Activated naive CD4-positive, alpha-beta T cell (primary cell): ENCODE measurements around the gene STK11IP.
"Not testable (repeated sequence)": the region's sequence is repeated elsewhere in the genome, so short reads cannot be mapped to it uniquely, and the experiment has no call there.

Experiments
- DNase-seq, 4 experiments: peaks; one replicate each; lab custom pipeline; 2025; lab: John Stamatoyannopoulos, UW

The STK11IP gene

DNA sequence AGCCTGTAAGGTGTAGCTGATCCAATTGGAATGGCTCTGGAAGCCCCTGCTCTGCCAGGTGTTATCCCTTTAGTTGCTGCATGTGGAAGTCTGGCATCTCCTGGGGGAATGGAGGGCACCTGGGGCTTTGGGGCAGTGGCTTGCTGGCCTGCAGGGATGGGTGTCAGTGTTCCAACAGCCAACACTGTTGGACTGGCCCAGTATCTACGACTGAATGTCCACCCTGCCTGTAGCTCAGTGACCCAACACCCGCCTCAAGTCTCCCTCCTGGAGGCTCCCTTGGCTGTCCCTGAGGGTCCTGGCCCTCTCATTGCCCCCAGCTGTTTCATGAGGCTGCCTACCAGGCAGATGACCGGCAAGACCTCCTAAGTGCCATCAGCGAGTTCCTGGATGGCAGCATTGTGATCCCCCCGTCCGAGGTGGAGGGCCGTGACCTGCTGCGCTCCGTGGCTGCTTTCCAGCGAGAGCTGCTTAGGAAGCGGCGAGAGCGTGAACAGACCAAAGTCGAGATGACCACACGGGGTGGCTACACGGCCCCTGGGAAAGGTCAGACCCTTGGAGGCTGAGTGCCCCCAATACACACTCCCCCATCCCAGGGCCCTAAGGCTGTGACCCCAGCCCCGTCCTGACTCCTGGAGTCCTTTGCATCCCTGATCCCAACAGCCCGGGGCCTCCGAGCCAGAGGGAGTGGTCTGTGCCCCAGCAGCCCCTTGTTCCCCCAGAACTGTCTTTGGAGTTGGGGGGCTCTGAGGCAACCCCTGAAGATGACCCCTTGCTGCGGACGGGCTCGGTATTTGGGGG lies 37.5 kb downstream of the STK11IP start:
- DNase-seq: no peak

DNA sequence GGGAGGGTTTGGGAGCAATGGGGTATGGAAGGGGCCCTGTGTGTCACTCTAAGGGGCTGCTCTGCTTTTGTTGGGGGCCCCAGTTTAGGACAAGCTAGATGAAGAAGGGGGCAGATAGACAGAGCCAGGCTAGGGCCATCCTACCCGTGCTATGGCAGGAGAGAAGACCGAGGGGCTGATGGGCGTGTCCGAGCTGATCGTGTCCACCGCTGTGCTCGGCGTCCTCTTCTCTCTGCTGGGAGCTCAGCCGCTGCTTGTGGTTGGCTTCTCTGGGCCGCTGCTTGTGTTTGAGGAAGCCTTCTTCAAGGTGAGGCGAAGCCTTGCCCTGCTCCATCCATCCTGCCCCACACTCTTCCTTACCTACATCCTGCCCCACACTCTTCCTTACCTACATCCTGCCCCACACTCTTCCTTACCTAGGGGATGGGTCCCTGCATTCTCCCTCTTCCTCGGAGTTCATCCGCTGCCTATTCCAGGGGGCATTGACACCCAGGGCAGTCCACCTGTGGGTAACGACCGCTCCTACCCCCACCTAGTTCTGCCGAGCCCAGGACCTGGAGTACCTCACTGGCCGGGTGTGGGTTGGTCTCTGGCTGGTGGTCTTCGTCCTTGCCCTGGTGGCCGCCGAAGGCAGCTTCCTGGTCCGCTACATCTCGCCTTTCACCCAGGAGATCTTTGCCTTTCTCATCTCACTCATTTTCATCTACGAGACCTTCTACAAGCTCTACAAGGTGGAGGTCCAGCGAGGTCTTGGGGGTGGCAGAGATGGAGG lies 38.7 kb downstream of the STK11IP start:
- DNase-seq: no peak

DNA sequence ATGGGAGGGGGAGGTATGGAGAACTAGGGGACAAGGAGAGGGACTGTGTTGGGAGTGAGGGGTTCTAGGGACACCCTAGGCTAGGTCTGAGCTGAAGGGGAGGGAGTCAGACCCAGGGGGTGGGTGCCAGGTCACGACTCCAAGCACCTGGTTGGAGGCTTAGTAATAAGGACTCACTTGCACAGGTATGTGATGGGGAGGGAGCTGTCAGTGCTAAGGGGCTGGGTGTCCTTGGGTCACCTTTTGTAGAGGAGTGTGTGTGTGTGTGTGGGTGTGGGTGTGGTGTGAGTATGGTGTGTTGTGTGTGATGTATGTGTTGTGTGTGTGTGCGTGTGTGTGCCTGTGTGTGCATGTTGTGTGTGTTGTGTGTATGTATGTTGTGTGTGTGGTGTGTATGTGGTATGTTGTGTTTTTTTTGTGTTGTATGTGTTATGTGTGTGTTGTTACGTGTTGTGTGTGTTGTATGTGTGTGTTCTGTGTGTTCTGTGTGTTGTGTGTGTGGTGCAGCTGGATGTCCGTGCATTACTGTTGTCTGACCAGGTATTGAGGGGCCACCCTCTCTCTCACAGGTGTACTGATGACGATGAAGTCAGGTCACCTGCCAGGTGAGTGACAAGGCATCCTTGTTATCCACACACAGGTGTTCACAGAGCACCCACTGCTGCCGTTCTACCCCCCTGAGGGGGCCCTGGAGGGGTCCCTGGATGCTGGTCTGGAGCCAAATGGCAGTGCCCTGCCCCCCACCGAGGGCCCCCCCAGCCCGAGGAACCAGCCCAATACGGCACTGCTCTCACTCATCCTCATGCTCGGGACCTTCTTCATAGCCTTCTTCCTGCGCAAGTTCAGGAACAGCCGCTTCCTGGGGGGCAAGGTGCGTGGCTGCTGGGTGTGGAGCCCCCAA lies 39.5 kb downstream of the STK11IP start:
- DNase-seq: no peak

DNA sequence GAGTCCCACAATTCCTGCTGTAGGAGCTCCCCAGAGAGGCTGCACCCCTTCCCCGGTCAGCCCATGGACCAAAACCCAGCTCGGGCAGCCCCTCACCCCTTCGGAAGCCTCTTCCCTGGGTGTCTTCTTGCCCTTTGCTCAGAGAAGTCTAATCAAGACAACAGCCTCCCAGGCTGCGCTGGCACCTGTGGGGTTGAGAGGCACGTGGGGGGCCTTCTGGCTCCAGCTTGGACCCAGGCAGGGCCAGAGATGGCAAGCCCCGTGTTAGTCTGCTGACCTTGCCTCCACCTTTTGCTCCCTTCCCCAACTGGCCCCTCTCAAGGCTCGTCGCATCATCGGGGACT lies 40.2 kb downstream of the STK11IP start:
- DNase-seq: no peak

DNA sequence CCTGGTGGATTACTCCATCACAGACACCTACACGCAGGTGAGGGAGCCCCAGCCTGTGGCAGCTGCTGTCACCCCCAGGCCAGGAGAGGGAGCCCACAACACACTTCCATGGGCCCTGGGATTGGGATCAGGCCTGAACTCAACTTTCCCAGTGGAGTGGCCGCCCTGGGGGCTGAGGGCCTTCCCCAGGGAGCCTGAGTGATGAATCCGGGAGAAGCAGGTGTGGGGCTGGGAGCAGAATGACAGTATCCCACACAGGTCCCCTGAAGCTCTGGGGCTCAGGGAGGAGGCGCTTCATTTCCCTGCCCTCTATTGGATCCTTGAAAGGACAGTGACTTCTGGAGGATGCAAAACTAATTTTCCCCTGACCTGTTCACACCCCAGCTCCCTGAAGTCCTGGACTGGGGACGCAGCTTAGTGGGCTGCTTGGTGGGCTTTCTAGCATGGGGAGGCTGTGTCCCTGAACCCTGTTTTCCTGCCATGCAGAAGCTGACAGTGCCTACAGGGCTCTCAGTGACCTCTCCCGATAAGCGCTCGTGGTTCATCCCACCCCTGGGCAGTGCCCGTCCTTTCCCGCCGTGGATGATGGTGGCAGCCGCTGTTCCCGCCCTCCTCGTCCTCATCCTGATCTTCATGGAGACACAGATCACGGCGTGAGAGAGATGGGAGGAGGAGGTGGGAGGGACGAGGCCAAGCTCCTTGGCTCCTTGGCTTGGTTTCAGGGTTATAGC lies 40.7 kb downstream of the STK11IP start:
- no peak for DNase-seq

DNA sequence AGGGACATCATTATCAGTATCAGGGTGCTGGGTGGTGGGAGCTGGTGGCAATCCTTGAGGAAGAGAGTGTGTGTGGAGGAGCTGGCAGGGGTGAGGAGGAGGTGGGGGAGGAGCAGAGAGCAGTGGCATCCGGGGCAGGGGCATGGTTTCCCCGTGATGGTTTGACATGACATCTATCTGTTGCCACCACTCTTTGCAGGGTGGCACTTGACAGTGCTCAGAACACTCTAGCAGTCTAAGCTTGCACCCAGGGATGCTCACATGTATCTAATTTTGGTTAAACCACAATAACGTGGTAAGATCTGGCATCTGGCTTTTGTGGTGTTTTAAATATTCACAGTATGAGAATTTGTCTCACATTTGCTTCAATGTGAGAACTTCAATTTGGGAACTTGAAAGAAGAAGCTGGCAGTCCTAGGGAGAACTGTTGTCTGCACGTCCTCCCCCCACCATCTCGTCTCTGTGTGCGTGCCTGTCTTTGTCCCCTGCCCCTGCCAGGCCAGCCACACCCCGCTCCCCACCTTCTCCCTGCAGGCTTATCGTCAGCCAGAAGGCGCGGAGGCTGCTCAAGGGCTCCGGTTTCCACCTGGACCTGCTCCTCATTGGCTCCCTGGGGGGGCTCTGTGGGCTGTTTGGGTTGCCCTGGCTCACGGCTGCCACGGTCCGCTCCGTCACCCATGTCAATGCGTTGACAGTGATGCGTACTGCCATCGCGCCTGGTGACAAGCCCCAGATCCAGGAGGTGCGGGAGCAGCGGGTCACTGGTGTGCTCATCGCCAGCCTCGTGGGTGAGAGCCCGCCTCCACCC lies 41.5 kb downstream of the STK11IP start:
- DNase-seq: no peak

DNA sequence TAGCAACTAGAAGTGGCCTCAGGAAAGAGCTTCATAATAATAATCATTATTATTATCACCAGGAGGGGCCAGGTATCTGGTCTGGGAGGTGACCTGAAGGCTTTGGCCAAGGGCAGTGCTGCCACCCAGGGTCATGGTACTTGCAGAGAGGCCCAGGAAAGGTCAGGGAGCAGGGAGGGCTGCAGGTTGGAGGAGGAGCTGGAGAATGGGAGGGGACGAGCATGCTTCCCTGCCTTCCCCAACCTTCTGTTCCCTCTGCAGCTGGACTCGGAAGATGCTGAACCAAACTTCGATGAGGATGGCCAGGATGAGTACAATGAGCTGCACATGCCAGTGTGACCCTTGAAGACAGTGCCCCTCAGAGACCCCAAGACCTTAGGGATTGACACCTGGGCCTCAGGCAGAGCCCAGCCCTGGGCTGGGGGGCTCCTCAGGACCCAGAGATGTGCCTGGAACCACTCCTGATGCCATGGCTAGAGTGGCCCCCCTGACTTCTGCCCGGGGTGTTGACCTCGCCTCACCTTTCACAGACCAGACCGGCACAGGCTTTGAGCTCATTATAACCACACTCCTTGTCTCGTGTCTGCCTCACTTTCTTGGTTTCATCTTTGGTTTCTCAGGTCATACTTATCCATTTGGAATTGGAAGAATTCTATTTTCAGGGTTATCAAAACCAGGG lies 43.9 kb downstream of the STK11IP start:
- DNase-seq: no peak

DNA sequence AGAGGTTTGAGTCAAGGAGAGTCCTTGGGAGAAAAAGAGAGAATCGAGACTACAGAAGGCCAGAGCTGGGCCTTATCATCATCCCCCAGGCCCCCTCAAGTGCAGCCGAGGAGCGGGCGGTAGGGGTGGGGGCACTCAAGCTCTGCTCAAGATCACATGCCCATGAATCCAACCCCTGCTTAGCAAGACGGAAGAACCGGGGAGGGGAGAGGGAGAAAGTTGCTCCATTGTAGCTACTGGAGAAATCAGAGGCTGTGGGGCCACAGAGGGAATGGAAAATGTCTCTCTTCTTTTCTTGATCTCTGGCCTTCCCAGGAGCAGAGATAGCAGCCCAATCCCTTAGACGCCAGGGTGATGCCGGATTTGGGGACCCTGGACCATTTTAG lies 44.4 kb downstream of the STK11IP start:
- DNase-seq: no peak

DNA sequence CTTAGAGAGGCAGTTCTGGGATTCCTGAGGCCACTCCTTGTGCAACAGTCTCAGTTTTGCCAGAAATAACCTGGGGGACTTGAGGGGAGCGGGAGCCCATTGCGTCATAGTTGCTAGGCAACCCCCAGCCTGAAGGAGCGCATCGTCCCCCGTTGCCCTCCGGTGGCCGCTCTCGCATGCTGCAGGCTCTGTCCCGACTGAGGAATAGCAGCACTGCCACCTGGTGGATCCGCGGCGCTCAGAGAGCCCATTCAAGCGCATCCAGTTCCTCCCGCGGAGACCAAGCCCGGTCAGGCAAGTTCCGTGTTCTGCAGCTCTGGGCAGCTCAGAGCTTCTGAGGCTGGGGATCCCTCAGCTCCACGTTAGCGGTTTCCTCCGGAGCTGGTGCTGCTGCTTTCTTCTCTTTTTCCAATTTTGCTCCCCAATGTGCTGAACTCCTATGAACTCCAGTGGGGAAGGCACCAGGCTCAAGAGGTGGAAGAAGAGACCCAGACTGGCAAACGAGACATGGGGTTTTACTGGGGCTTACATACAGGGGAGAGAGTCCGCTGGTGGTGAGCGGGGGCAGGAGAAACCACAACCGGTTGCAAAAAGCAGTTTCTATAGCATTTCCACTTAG lies 44.9 kb downstream of the STK11IP start:
- peak; percentile 46 to 81 (median 72) for DNase-seq

DNA sequence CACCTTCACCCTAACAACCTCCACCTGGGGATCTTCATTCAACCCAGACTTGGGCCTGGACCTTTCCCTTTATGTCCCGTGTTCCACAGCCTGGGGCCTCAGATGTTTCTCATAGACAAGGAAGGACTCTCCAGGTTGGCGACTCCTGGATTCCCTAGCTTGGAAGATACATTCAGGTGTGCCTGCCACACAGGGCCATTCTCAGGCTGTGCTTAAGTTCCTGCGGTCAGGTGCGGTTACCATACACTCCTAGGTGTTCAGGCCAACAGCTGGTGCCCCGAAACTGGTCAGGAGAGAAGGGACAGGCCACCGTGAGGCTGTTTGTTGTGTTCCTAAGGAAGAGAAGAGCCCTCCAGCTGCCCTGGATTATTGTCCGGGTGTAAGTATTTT lies 45.4 kb downstream of the STK11IP start:
- no peak for DNase-seq

DNA sequence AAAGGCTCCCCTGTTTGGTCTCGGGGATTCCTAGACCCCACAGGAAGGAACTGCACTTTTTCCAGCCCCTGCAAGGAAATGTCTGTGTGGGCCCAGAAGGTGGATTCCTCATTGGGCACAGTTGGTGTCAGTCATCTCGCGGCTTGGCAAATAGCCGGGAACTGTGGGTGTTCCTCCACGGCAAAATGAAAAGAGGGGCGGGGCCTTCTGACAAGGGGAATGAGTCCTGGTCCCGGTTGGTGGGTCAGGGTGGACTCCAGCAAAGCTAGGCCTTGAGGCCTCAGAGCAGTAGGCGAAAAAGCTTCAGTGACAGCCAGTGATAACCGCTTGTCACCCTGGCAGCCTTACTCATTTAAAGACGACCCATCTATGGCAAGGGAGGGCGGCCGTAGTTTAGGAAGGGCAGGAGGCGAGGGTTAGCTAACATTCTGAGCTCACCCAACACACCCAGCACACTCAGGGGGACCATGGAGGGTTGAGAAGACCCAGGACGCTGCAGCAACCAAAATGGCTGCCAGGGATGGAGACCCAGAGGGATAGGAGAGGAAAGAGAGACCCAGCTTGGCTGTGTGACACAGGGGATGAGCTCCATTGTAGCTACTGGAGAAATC lies 46.2 kb downstream of the STK11IP start:
- no peak for DNase-seq

DNA sequence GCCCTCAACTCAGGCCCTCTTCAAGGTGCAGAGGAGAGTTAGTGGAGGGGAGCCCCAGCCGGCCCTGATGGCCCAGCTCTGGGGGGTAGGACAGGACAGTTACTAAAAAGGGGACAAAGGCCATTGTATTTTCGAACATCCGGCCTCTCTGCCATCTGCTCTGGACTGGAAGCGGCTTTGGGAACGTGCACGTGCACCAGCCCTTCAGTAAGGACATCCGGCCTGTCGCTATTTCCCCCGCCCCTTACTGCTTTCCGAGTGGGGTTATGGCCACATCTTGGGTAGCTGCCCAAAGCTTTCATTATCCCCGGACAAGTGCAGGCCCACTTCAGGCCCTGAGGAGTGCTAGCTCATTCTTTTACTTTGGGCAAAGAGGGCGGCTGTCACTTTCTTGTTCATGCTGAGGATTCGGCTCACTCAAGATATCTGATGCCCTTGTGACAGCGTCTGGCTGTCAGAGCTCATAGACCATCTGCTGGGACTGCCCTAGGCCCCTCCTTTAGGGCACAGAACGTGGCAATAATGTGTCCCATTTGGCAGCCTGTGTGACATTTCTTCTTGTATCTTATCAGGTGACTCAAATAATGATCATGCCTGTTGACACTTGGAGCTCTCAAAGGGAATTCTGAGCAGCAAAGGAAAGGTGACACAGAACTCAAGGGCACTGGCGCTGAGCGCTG lies 47.3 kb downstream of the STK11IP start:
- DNase-seq: no peak

DNA sequence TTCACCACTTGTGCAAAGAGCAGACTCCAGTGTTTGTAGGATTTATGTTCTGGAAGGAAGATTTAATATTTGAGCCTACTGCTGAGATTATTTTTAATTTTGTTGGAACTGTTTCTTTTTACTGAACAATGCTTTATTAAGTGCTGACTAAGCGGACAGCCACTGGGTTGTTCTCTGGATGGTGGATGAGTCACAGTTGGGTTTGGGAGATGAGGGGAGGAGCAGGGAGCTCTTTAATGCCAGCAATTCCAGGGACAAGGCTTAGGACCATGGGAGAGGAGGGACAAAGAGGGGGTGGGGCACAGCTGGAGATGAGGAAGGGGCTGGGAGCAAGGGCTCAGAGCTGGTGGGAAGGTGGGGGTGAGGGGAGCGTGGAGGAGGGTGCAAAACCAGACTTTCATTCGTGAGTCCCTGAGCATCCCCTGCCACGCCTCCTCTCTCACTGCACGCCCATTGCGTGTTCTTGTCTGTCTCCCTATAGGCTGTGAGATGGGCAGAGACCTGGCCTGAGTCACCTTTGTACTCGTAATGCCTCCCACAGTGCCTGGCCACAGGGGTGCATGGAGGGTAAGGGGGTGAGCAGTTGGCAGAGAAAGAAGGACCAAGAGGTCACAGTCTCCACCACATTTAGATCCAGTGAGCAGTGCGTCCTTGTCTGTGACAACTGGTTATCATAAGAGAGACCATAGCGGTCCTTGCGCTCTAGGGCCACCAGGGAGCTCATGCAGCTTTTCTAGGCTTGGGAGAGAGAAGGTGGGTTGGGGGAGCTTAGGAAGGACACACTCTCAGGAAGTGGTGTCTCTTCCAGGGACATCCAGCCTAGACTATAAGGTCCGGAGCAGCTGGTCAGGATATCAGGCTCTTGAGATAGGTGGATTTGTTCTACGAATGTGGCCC lies 48.2 kb downstream of the STK11IP start:
- DNase-seq: no peak

DNA sequence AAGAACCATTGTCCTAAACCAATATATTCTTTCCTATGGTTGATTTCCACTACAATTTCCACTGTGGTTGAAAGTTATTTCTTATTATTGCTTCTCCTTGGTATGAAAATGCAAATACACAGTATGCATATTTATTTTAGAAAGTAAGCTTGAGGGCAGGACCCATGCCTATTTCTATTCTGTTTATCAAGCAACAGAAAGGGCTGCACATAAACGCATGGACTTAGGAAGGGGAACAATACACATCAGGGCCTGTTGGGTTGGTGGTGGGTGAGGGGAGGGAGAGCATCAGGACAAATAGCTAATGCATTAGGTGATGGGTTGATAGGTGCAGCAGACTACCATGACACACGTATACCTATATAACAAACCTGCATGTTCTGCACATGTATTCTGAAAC lies 50.5 kb downstream of the STK11IP start:
- DNase-seq: no peak

DNA sequence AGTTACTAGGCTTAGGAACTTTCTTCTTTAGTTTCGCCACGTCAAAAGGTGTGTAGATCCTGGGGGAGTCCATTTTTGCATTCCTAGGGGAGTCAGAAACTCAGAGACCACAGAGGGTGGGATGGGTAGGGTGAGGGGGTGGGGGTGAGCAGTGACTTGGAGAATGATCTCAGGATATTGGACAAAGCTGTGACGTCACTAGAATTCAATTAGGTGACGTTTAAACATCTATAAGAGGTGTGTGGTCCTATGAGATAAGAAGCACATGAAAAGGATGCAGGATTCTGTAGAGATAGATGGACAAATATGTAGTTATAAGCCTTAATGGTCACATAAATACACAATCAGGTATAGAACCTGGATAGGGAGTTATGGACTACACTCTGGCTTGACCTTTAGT lies 51.3 kb downstream of the STK11IP start:
- DNase-seq: no peak

DNA sequence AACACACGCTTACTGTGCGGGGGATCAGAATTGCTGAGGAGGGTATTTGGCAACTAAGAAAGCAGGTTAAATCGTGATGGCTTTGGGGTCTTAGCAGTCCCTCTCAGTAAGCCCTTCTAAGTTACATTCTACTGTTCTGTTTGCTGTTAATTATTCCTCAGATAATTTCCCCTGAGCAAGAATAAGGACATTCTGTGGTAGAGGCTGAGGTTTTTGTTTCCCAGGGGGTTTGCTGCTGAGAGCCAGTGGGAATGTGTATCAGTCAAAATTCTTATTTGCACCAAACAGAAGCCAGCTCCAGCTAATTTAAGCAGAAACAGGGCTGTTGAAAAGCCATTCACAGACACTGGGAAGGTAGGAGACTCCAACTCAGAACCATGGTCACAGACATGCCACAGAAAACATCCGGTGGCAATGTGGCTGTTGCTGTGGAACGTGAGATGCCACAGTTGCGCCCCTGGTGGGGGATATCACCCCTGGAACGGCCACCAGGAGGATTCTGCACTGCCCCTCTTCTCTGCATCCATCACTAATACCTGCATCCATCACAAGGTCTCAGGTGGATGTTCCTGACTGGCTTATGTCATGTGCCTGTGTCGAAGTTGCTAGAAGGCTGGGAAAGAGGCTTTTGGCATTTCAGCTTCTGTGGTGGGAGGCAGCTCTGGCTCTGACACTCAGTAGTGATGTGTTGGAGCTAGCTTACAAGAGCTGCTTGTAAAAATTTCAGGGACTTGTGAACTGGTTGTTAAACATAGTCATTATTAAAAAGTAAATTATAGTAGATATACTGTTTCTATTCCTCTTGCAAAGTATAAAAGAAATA lies 53.0 kb downstream of the STK11IP start:
- DNase-seq: no peak

DNA sequence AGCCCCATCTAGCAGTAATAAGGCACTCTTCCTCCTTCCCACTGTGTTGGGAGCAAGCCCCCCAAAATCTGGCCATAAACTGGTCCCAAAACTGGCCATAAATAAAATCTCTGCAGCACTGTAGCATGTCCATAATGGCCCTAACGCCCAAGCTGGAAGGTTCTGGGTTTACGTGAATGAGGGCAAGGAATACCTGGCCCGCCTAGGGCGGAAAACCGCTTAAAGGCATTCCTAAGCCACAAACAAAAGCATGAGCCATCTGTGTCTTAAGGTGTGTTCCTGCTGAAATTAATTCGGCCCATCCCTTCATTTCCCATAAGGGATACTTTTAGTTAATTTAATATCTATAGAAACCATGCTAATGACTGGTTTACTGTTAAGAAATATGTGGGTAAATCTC lies 54.0 kb downstream of the STK11IP start:
- not testable (repeated sequence) for DNase-seq
